Muscle of arm (tissue), 12 donors: ENCODE results near the gene CD151. TPM values are rescaled to one million over a fixed set of nuclear protein-coding genes. Genes with fewer than 3 reads are reported as not detected.

ENCODE experiments used
- DNase-seq: peaks from one replicate; pipeline ENCODE4 v3.0.0-alpha.2; 2013
- polyA plus RNA-seq, 12 donors: library from polyadenylated mRNA; unstranded; fragments of 120-200 nt; gene quantifications; one replicate each; pipeline ENCODE4 v1.2.1, GENCODE V29; 2013; ENCODE audit not compliant: insufficient read length in 12 of 12

Gene CD151
- polyA plus RNA-seq, 12 donors, result 75.9 to 300 (median 133) TPM; not detected in 1

- no peak for DNase-seq
These were observed 36.0 kb downstream of the CD151 start for GRCh38 chr11:868802-869201.

GRCh38 chr11:869399-870126, 36.8 kb downstream of the CD151 start:
- no peak for DNase-seq

GRCh38 chr11:870127-870413, 37.3 kb downstream of the CD151 start:
- DNase-seq, result no peak

- no peak for DNase-seq
These were observed 37.7 kb downstream of the CD151 start for GRCh38 chr11:870418-870817.

- no peak for DNase-seq
These were observed 38.7 kb downstream of the CD151 start for GRCh38 chr11:871472-871871.

GRCh38 chr11:872799-873198, 40.0 kb downstream of the CD151 start:
- DNase-seq, result no peak

- no peak for DNase-seq
These were observed 41.0 kb downstream of the CD151 start for GRCh38 chr11:873706-874105.

- DNase-seq, result no peak
These were observed 42.5 kb downstream of the CD151 start for GRCh38 chr11:875203-875602.

- no peak for DNase-seq
These were observed 43.1 kb downstream of the CD151 start for GRCh38 chr11:875769-876301.

- peak; percentile 45 for DNase-seq
These were observed 43.8 kb downstream of the CD151 start for GRCh38 chr11:876545-876944.

GRCh38 chr11:877565-877964, 44.8 kb downstream of the CD151 start:
- no peak for DNase-seq

GRCh38 chr11:880447-880846, 47.7 kb downstream of the CD151 start:
- DNase-seq, result no peak

GRCh38 chr11:882596-882995, 49.8 kb downstream of the CD151 start:
- no peak for DNase-seq

GRCh38 chr11:883527-883926, 50.8 kb downstream of the CD151 start:
- DNase-seq, result no peak

- no peak for DNase-seq
These were observed 51.9 kb downstream of the CD151 start for GRCh38 chr11:884578-885070.

- no peak for DNase-seq
These were observed 53.8 kb downstream of the CD151 start for GRCh38 chr11:886568-886967.

GRCh38 chr11:887589-887988, 54.8 kb downstream of the CD151 start:
- no peak for DNase-seq

Other genes starting within 250 kb of the CD151 start
- 10 to 100 TPM in 5 of 12 donors, 1 to 10 TPM in 6, not detected in 1; 6.6 to 15.3 (median 9.9) TPM for gene IRF7, start 217.0 kb upstream of the CD151 start, polyA plus RNA-seq
- 100 to 1,000 TPM in 1 of 12 donors, 1 to 10 TPM in 7, under 1 TPM in 3, not detected in 1; 0.49 to 137 (median 1.7) TPM for gene CDHR5, start 208.0 kb upstream of the CD151 start, polyA plus RNA-seq
- 100 to 1,000 TPM in 1 of 12 donors, 10 to 100 TPM in 9, not detected in 2; 17.6 to 109 (median 52.1) TPM for gene SCT, start 205.8 kb upstream of the CD151 start, polyA plus RNA-seq
- under 1 TPM in 9 of 12 donors, not detected in 3; 0.36 to 0.98 (median 0.71) TPM for gene DRD4, start 195.7 kb upstream of the CD151 start, polyA plus RNA-seq
- 10 to 100 TPM in 11 of 12 donors, not detected in 1; 20.7 to 41.0 (median 24.3) TPM for gene DEAF1, start 137.7 kb upstream of the CD151 start, polyA plus RNA-seq
- 10 to 100 TPM in 11 of 12 donors, not detected in 1; 13.0 to 34.8 (median 18.9) TPM for gene TMEM80, start 137.1 kb upstream of the CD151 start, polyA plus RNA-seq
- 10 to 100 TPM in 4 of 12 donors, 1 to 10 TPM in 7, not detected in 1; 1.2 to 54.4 (median 2.7) TPM for gene EPS8L2, start 126.7 kb upstream of the CD151 start, polyA plus RNA-seq
- gene TALDO1, start 85.5 kb upstream of the CD151 start, polyA plus RNA-seq, result 100 to 1,000 TPM in 1 of 12 donors, 10 to 100 TPM in 10, not detected in 1; 53.5 to 102 (median 62.2) TPM
- gene GATD1, start 55.5 kb upstream of the CD151 start, polyA plus RNA-seq, result 10 to 100 TPM in 11 of 12 donors, not detected in 1; 32.8 to 54.7 (median 36.4) TPM
- under 1 TPM in 10 of 12 donors, not detected in 2; 0.13 to 0.77 (median 0.36) TPM for gene CEND1, start 42.9 kb upstream of the CD151 start, polyA plus RNA-seq
- 10 to 100 TPM in 6 of 12 donors, 1 to 10 TPM in 5, not detected in 1; 7.9 to 15.5 (median 10.6) TPM for gene SLC25A22, start 34.7 kb upstream of the CD151 start, polyA plus RNA-seq
- 10 to 100 TPM in 1 of 12 donors, 1 to 10 TPM in 10, not detected in 1; 4.5 to 11.4 (median 6.5) TPM for gene PIDD1, start 27.7 kb upstream of the CD151 start, polyA plus RNA-seq
- gene RPLP2, start 23.0 kb upstream of the CD151 start, polyA plus RNA-seq, result 1,000 to 10,000 TPM; 1,154 to 1,810 (median 1,407) TPM
- 10 to 100 TPM in 11 of 12 donors, not detected in 1; 19.5 to 40.3 (median 23.8) TPM for gene PNPLA2, start 14.0 kb upstream of the CD151 start, polyA plus RNA-seq
- 10 to 100 TPM in 5 of 12 donors, 1 to 10 TPM in 6, not detected in 1; 5.8 to 34.3 (median 9.8) TPM for gene CRACR2B, start 5.0 kb upstream of the CD151 start, polyA plus RNA-seq
- 100 to 1,000 TPM in 6 of 12 donors, 10 to 100 TPM in 5, not detected in 1; 78.8 to 121 (median 100) TPM for gene POLR2L, start 9.6 kb downstream of the CD151 start, polyA plus RNA-seq
- gene TSPAN4, start 9.9 kb downstream of the CD151 start, polyA plus RNA-seq, result 100 to 1,000 TPM in 1 of 12 donors, 10 to 100 TPM in 10, not detected in 1; 35.8 to 102 (median 46.9) TPM
- gene CHID1, start 77.9 kb downstream of the CD151 start, polyA plus RNA-seq, result 10 to 100 TPM in 11 of 12 donors, not detected in 1; 45.9 to 70.1 (median 58.2) TPM
- 100 to 1,000 TPM in 1 of 12 donors, 10 to 100 TPM in 10, not detected in 1; 39.8 to 131 (median 46.5) TPM for gene AP2A2, start 92.9 kb downstream of the CD151 start, polyA plus RNA-seq
- 1 to 10 TPM in 1 of 12 donors, under 1 TPM in 9, not detected in 2; 0.10 to 1.4 (median 0.31) TPM for gene MUC6, start 203.8 kb downstream of the CD151 start, polyA plus RNA-seq
- gene MUC2, start 241.9 kb downstream of the CD151 start, polyA plus RNA-seq, result 10 to 100 TPM in 1 of 12 donors, under 1 TPM in 8, not detected in 3; 0.01 to 62.5 (median 0.08) TPM